ENCODE data around the gene LSS.

The LSS gene

GRCh38 chr21:46217511-46218196 lies 10.9 kb downstream of the LSS start:
- no peak for DNase-seq

GRCh38 chr21:46216132-46216747 lies 12.3 kb downstream of the LSS start:
- DNase-seq: no peak

DNA sequence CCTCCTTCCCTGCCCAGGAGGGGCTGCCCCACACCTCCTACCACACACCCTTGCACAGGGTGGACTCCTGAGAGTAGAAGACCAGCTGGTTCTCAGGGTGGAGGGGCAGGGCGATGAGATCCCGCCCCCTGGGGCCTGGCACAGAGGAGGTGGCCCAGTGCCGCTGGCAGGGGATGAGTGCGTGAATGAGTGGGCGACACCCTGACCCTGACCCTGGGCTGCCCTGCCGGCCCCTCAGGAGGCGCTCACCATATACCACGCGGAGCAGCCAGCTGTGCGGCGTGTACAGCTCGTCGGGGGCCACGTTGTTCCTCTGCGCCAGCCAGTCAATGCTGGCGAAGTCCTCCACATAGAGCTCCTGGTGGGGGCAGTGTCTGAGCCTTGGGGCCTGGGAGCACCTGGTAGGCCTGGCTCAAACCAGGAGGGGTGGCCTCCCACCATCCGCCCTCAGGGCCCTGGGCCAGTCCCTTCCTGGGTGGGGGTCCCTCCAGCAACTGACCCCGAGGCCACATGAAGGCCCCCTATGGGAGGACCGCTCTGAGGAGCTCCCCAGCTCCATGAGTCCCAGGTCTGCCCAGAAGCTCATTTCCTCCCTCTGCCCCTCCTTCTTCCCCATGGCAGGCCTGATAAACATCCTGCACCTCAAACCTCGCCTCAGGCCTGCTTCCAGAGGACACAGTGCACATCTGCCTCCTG lies 13.0 kb downstream of the LSS start:
- DNase-seq: no peak

- no peak for DNase-seq
These were observed 13.9 kb downstream of the LSS start for GRCh38 chr21:46214478-46215340.

DNA sequence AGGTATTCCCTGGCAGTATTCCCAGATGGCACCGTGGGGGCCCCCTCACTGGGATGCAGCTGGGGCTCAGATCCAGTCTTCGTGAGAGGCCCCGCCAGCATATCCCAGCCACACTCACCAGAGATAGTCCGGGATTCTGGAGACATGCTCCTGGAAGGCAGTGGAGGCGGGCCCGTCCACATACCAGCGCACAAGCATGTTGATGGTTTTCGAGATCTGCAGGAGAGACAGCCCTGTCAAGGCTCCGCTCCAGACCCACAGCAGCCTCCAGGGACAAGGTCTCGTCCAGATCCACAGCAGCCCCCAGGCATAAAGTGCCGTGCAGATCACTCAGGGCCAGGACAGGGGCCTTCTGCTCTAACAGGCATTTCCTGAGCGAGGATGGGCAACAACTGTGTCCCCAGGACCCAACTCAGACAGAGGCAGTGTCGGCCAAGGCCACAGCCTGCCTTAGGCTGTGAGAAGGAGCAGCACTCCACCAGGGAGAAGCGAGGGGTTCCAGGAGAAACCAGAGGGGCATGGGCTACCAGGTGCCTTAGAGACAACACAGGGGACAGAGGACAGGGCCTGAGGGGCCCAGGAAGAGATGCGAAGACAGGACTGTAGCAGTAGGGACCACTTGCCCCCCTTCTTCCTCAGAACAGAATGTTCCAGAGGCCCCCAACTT lies 14.8 kb downstream of the LSS start:
- no peak for DNase-seq

- DNase-seq: no peak
These were observed 15.7 kb downstream of the LSS start for GRCh38 chr21:46212721-46213484.

- DNase-seq: no peak
These were observed 16.5 kb downstream of the LSS start for GRCh38 chr21:46211786-46212720.

DNA sequence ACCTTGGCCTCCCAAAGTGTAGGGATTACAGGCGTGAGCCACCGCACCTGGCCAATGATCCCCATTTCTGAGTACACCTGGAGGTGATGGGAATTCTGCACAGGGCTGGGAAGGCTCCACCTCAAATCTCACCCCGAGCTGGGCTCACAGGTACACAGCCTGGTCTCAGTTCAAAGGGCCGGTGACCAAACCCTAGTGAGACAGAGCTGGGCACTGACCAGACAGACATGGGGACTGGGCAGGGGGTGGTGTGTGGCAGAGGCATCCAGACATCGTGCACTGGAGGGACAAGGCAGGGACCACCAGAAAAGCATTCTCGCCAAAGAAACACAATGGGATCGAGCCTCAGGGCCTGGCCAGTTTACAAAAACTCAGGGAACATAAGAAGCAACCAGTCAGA lies 17.2 kb downstream of the LSS start:
- no peak for DNase-seq

DNA sequence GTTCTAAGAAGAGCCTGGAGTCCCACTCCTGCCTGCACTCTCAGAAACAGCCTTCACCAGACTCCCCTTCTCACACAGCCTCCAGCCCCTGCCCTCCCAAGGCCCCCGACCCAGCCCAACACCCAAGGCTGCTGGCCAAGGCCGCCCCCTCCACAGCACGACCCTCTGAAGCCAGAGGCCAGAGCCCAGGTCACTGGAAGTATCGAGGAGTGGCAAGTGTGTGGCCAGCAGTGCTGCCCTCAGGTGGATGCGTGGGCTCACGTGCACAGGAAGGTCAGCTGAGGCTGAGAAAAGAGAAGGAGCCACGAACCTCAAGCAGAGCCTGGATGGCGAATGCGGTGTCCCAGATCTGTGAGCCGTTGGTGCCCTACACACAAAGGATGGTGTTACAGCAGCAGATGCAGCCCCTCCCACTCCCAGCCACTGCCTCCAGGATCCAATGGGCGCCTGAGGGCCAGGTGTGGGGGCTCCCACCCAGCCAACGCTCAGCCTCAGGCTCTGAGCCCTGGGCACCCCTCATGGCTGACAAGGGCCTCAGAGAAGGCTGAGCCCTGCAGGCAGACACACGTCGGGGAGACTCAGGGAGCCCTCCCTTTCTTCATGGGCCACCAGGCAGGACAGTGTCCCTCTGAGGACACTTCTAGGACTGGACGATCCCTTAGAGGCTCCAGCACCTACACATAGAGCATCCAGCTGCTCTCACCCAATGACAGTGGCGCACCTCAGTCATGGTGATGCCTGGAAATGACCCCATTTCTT lies 18.0 kb downstream of the LSS start:
- no peak for DNase-seq

DNA sequence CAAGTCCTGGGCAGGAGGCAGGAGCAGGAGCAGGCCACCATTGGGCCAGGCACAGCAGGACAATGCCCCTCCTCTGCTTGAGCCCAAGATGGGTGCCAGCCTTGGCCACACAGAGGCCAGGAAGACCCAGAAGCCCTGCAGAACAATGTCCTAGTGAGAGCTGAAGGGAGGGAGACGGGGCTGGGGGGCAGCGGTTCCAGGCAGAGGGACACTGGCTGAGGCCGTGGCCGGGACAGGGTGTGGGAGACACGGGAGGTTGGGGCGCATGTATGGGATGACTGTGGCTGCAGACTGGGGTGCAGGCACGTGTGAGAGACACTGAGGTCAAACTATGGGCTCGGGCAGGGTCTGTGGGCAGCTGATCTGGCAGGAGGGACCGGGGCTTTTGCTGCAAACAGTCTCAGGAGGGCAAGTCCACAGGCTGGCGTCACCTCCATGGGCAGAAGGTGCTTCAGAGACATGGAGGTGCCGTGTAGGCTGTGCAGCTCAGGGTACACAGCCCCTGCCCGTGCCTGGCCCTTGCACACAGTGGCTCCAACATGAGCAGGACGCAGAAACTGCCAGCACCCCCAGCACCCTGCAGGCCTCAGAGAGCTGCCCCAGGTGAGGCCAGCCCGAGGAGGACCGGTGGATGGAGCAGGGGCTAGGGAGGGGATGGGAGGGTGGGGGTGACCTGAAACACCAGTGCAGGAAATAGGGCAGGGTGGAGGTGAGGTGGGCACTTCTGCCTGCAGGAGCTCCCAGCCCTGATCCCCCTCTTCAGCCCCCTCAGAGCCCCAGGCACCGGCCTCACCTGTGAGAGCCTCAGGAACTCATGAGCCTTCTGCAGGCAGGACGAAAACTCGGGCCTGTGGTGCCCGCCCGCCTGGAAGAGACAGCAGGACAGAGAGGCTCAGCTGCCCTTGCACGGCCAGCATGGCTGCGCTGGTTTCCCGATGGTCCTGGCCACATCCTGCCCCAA lies 19.5 kb downstream of the LSS start:
- DNase-seq: no peak

DNA sequence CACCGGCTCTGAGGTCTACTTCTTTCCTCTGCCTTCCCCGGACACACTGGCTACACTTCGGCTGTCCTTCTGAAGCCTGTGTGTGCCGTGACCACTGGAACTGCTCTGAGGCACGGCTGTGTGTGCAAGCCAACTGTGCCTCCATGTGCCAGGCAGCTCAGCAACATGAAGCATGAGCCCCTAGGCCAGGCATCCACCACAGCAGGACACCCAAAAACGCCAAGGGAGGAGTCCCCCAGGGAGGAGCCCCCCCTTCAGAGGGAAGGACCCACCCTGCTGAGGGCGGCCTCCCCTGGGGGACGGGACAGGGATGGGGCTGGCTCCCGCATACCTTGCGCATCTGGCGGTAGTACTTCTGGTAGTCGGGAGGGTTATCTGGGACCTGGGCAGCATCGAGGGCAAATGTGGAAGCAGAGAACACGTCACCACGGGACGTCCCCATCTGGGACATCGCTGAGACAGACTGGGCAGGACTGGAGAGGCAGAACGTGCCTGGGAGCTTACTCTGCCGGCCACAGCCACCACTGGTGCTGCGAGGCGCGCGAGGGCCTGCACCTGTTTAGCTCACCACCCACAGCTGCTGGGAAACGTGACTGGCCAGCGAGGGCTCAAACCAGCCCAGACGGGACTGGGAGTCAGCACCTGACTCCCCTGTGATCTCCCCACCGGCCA lies 20.5 kb downstream of the LSS start:
- DNase-seq: no peak

DNA sequence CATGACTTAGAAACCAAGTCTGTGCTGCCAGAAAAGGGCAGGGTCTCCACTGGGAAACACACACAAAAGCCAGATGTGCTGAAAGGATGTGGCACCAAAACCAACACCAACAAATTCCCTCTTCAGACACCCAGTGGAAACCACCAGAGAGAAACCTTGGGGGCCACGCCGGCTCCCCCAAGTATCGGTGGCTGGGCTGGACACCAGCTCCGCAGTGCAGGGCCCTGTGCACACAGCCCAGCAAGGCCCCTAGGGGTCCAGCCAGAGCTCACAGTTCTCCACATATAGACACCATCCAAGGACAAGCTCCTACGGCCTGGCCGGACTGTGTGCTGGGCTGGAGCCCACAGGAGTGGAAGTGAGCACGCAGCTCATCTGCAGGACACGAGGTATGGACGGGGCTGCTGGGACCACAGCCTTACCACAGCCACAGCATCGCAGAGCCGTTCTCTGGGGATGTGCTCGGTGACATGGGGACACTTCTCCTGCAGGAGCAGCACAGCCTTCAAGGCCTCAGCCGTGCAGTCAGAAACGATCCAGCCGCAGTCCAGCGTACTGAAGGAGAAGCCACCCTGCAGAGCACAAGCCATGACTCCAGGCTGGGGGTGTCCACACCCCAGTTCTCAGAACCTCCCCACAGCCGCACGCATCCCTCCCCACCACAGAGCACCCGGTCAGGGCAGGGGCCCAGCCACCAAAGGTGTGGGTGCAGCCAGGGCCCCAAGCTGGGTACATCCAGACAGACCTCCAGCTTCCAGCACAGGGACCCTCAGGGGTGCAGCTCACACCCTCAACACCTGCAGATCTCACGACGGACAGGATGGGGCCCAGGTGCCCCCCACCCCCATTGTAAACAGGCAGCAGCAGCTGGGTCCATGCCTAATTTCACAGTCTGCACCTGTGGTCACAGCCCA lies 21.3 kb downstream of the LSS start:
- no peak for DNase-seq

DNA sequence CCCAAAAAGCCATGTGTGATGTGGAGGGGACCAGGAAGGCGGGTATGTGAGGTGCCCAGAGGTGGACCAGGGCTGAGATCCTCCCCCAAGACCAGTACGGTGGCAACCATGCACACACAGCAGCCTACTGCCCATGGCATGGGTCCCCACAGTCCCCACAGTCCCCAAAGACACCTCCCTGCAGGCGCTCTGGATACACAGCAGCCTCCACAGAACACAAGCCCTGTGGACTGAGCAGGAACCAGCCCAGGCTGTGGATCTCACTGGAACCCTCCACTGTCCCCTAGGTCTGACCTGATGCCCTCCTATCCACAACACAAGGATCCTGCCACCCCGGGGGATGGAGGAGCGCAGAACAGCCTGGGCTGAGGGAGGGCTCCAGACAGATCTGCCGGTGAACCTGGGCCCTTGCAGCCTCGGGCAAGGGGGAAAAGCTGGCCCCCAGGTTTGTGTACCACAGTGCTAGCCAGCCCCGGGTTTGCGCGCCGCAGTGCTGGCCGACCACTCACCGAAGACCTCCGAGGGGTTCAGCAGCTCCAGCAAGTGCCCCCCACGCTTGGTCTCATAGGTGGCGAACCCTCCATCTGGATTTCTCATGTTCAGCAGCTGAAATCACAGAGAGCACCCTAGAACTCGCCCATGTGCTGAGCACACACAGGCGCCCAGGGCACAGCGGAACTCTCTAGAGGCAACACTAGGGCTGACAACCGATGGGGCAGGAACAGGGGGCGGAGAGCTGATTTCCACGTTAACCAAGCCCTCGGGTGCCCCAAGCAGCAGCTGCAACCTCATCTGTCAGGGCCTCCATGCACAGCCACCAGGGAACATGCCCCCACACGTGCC lies 22.2 kb downstream of the LSS start:
- DNase-seq: no peak

DNA sequence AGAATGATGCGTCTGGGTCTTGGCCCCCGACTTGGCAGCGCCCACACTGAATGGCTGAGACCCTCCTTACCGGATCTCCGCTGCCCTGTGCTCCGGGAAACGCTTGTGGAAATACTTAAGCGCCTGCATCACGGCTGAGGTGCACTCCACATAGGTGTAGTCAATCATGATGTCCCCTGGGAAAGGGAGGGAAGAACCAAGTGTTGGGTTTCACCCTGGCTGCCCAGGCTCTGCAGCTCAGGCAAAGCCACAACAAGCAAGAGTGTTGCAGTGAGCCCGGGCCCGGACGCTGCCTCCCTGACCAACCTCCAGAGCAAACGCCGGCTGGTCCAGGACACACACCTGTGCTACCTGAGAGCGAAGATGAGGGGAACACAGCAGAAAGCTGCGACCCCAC lies 22.8 kb downstream of the LSS start:
- no peak for DNase-seq

GRCh38 chr21:46205166-46205565 lies 23.4 kb downstream of the LSS start:
- DNase-seq: no peak

DNA sequence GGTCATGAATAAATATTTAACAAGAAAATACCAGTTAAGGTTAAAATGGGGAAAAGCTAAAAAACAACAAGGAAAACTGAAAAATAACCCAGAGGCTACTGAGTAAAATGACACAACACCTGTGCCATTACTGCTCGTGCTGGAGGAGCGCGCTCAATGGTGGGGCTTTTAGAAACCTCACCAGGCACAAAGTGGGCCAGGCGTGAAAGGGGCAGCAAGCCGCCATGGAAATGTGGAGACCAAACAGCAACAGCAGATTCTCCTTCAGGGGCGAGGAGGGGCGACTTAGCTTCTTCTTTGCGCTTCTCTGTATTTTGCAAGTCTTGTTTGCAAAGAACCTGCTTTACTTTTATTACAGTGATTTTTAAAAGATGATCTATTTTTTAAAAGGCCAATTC lies 25.4 kb downstream of the LSS start:
- no peak for DNase-seq

Data from T-helper 9 cell (primary cell).